ENCODE measurements around the gene ZFYVE21. TPM values are rescaled to one million over a fixed set of nuclear protein-coding genes. Genes with fewer than 3 reads are reported as not detected.
"Not testable (repeated sequence)": the region's sequence is repeated elsewhere in the genome, so short reads cannot be mapped to it uniquely, and the experiment has no call there.

ZFYVE21 gene
- total and polyA plus RNA-seq, 2 donors from 2014 or later, result 67.8 to 70.9 TPM

DNA sequence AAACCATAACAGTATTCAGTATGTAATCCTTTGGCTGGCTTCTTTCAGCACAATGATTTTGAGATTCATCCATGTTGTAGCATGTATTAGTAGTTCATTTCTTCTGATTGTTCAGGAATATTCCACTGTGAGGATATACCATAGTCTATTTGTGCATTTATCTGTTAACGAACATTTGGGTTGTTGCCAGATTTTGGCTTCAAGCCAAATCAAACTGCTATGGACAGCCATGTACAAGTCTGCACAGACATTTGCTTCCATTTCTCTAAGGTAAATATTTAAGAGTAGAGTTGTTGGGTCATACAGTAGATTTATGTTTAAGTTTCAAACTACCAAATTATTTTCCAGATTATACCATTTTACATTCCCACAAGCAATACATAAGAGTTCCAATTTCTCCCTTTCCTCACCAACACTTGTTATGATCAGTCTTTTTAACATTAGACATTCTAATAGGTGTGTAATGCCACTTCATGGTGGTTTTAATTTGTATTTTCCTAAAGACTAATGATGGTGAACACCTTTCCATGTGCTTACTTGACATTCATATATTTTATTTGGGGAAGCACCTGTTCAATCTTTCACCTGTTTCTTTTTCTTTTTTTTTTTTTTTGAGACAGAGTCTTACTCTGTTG, 56.6 kb downstream of the ZFYVE21 start:
- H3K9me3 ChIP-seq (ENCODE audit: control insufficient read depth in 2 of 3, insufficient read depth in 1 of 3, low read length in 3 of 3), result peaks cover 0 to 1% (median 0%) of the 10 kb centered on the region in 3 donors
- intact Hi-C loops (cut with DNase I), result no loop called here
- DNase-seq (no peak), FAIRE-seq (no peak)
- H3K4me3 ChIP-seq (ENCODE audit: low read length in 3 of 3), result peak overlapping the region in 1 of 3 donors; percentile 6
- H3K36me3 ChIP-seq (ENCODE audit: control insufficient read depth in 2 of 3, insufficient read depth in 3 of 3, low read length in 3 of 3), result peaks cover 0 to 4% (median 0%) of the 10 kb centered on the region in 3 donors
- no peaks in the 10 kb centered on the region for H3K27me3 ChIP-seq (ENCODE audit: control insufficient read depth, insufficient read depth, low read length)
- TF ChIP-seq, protein P1, sequence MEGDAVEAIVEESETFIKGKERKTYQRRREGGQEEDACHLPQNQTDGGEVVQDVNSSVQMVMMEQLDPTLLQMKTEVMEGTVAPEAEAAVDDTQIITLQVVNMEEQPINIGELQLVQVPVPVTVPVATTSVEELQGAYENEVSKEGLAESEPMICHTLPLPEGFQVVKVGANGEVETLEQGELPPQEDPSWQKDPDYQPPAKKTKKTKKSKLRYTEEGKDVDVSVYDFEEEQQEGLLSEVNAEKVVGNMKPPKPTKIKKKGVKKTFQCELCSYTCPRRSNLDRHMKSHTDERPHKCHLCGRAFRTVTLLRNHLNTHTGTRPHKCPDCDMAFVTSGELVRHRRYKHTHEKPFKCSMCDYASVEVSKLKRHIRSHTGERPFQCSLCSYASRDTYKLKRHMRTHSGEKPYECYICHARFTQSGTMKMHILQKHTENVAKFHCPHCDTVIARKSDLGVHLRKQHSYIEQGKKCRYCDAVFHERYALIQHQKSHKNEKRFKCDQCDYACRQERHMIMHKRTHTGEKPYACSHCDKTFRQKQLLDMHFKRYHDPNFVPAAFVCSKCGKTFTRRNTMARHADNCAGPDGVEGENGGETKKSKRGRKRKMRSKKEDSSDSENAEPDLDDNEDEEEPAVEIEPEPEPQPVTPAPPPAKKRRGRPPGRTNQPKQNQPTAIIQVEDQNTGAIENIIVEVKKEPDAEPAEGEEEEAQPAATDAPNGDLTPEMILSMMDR (IDR thresholded peaks at IDR 0.05; ENCODE audit: borderline replicate concordance, extremely low read depth, insufficient read depth), result no peak
- H3K27ac ChIP-seq (ENCODE audit: low read depth in 2 of 2, low read length in 2 of 2), result no peak overlapping the region
- H3K4me1 ChIP-seq (ENCODE audit: control insufficient read depth in 2 of 3, insufficient read depth in 2 of 3, low read depth in 1 of 3, low read length in 3 of 3), result no peaks in the 10 kb centered on the region
- H3K9ac ChIP-seq (ENCODE audit: low read length in 3 of 3), result no peak overlapping the region

- Histone ChIP-seq H3K4me1 (ENCODE audit: control insufficient read depth in 2 of 3, insufficient read depth in 2 of 3, low read depth in 1 of 3, low read length in 3 of 3) (no peaks in the 10 kb centered on the region), H3K36me3 (ENCODE audit: control insufficient read depth in 2 of 3, insufficient read depth in 3 of 3, low read length in 3 of 3) (peaks cover 0 to 4% (median 2%) of the 10 kb centered on the region in 3 donors), H3K27me3 (ENCODE audit: control insufficient read depth, insufficient read depth, low read length) (no peaks in the 10 kb centered on the region), H3K9me3 (ENCODE audit: control insufficient read depth in 2 of 3, insufficient read depth in 1 of 3, low read length in 3 of 3) (peaks cover 0 to 1% (median 0%) of the 10 kb centered on the region in 3 donors), H3K9ac (ENCODE audit: low read length in 3 of 3) (no peak overlapping the region), H3K27ac (ENCODE audit: low read depth in 2 of 2, low read length in 2 of 2) (no peak overlapping the region), H3K4me3 (ENCODE audit: low read length in 3 of 3) (no peak overlapping the region)
- FAIRE-seq, result no peak
- TF ChIP-seq, protein P1 (IDR thresholded peaks at IDR 0.05; ENCODE audit: borderline replicate concordance, extremely low read depth, insufficient read depth), result no peak
- no peak for DNase-seq
- intact Hi-C loops (cut with DNase I), result no loop called here
Observed at GRCh38 chr14:103773521-103773920, 57.9 kb downstream of the ZFYVE21 start.

DNA sequence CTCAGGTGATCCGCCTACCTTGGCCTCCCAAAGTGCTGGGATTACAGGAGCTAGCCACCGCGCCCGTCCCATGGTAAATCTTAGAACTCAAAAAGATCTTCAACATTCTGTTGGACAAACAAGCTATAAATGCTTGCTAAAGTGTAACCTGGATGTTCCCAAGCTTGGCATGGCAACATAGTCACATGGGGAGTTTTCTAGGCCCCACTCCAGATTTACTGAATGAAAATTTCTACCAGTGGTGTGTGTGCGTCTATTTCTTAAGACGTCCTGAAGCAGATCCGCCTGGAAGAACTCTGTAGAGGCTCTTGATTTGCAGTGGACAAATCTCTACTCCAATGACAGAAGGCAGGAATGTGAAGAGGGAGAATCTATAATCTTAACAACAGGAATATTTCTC, 59.9 kb downstream of the ZFYVE21 start:
- Histone ChIP-seq H3K27ac (ENCODE audit: low read depth in 2 of 2, low read length in 2 of 2) (no peak overlapping the region), H3K9ac (ENCODE audit: low read length in 3 of 3) (no peak overlapping the region), H3K9me3 (ENCODE audit: control insufficient read depth in 2 of 3, insufficient read depth in 1 of 3, low read length in 3 of 3) (peaks cover 0 to 1% (median 0%) of the 10 kb centered on the region in 3 donors), H3K36me3 (ENCODE audit: control insufficient read depth in 2 of 3, insufficient read depth in 3 of 3, low read length in 3 of 3) (peaks cover 0 to 4% (median 2%) of the 10 kb centered on the region in 3 donors), H3K27me3 (ENCODE audit: control insufficient read depth, insufficient read depth, low read length) (no peaks in the 10 kb centered on the region), H3K4me3 (ENCODE audit: low read length in 3 of 3) (no peak overlapping the region), H3K4me1 (ENCODE audit: control insufficient read depth in 2 of 3, insufficient read depth in 2 of 3, low read depth in 1 of 3, low read length in 3 of 3) (no peaks in the 10 kb centered on the region)
- FAIRE-seq, result no peak
- TF ChIP-seq, protein P1 (IDR thresholded peaks at IDR 0.05; ENCODE audit: borderline replicate concordance, extremely low read depth, insufficient read depth), result no peak
- DNase-seq, result no peak
- intact Hi-C loops (cut with DNase I), result no loop called here

- H3K36me3 ChIP-seq (ENCODE audit: control insufficient read depth in 2 of 3, insufficient read depth in 3 of 3, low read length in 3 of 3); FAIRE-seq; H3K27me3 ChIP-seq (ENCODE audit: control insufficient read depth, insufficient read depth, low read length); H3K27ac ChIP-seq (ENCODE audit: low read depth in 2 of 2, low read length in 2 of 2); H3K9me3 ChIP-seq (ENCODE audit: control insufficient read depth in 2 of 3, insufficient read depth in 1 of 3, low read length in 3 of 3); H3K4me3 ChIP-seq (ENCODE audit: low read length in 3 of 3); intact Hi-C loops (cut with DNase I); DNase-seq; H3K4me1 ChIP-seq (ENCODE audit: control insufficient read depth in 2 of 3, insufficient read depth in 2 of 3, low read depth in 1 of 3, low read length in 3 of 3); H3K9ac ChIP-seq (ENCODE audit: low read length in 3 of 3): not testable (repeated sequence)
Observed at GRCh38 chr14:103776319-103776718, 60.7 kb downstream of the ZFYVE21 start.
